Measurements from ENCODE around the gene SPATA13.

DNA sequence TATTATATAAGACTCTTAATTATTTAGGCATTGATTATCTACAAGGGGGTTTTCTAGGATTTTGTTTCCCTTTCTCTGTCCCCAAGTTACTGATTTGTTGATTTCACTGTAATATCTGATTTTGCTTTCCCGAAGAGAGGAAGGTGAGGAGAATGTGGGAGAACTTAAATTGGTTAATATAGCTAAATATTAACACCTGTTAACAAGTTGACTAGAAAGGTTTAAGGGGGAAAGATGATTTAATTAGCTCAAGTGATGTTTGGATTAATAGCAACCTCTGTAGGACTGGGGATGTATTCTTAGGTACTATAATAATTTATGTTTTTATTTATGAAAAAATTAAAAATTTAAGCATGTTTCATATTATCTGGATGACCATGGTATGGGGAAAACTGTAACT lies 35.1 kb downstream of the SPATA13 start:
- no peak for TF ChIP-seq POLR2A (IDR thresholded peaks at IDR 0.05)
- TF ChIP-seq, protein P1, sequence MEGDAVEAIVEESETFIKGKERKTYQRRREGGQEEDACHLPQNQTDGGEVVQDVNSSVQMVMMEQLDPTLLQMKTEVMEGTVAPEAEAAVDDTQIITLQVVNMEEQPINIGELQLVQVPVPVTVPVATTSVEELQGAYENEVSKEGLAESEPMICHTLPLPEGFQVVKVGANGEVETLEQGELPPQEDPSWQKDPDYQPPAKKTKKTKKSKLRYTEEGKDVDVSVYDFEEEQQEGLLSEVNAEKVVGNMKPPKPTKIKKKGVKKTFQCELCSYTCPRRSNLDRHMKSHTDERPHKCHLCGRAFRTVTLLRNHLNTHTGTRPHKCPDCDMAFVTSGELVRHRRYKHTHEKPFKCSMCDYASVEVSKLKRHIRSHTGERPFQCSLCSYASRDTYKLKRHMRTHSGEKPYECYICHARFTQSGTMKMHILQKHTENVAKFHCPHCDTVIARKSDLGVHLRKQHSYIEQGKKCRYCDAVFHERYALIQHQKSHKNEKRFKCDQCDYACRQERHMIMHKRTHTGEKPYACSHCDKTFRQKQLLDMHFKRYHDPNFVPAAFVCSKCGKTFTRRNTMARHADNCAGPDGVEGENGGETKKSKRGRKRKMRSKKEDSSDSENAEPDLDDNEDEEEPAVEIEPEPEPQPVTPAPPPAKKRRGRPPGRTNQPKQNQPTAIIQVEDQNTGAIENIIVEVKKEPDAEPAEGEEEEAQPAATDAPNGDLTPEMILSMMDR (IDR thresholded peaks at IDR 0.05), result no peak

All from uterus (tissue), 2 donors.